ENCODE data around the gene SUCLG2.
"Not testable (repeated sequence)": the region's sequence is repeated elsewhere in the genome, so short reads cannot be mapped to it uniquely, and the experiment has no call there.

Gene SUCLG2

DNA sequence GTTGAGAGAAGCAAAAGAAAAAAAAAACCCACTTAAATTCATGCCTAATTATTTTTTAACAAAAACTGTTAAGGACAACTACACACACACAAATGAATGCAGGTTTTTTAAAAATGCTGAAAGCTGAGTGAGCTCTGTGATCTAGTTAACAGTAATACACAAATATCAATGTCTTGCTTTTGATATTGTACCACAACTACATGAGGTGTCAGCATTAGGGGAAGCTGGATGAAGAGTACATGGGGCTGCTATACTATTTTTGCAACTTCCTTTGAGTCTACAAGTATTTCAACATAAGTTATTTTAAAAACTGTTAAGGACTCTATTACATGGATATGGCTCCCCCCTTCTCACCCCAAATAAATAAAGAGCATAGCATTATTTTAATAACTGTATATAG, 44.7 kb downstream of the SUCLG2 start:
- DNase-seq (ENCODE audit: low spot score), result no peak

DNA sequence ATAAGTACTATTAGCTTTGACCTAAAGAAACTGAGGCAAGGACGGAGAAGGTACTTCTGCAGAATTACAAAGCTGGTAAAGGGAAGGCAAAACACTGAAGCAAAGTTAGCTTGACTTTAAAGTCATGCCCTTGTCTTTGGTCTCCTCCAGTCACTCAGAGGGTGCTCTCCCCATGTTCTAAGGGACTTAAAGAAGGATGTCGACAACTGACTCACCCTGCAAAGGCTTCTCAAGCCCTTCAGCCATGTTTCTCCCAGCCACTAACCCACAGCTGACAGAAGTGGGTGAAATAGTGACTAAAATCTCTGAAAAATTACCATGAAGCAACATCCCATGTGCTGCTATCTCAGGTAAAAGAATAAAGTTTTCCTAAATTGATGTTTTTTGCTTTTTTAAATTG, 46.4 kb downstream of the SUCLG2 start:
- DNase-seq (ENCODE audit: low spot score), result no peak

- no peak for DNase-seq (ENCODE audit: low spot score)
These were observed 49.0 kb downstream of the SUCLG2 start for GRCh38 chr3:67605377-67605776.

DNA sequence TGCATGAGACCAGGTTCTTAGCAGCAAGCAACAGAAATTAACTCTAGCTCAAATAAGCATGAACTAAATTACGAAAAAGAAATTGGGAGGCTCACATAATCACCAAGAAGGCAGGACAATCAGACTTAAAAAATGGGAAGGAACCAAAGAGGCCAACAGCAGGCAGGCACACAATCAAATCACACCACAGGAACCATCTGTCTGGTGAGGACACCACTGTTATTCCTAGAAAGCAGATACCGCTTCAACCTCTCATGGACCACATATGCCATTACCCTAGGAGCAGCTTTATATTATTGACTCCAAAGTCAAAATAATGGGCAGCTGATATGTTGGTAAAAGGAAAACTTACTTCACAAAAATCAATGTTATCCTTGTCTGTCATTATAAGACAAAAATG, 51.6 kb downstream of the SUCLG2 start:
- DNase-seq (ENCODE audit: low spot score), result no peak

DNA sequence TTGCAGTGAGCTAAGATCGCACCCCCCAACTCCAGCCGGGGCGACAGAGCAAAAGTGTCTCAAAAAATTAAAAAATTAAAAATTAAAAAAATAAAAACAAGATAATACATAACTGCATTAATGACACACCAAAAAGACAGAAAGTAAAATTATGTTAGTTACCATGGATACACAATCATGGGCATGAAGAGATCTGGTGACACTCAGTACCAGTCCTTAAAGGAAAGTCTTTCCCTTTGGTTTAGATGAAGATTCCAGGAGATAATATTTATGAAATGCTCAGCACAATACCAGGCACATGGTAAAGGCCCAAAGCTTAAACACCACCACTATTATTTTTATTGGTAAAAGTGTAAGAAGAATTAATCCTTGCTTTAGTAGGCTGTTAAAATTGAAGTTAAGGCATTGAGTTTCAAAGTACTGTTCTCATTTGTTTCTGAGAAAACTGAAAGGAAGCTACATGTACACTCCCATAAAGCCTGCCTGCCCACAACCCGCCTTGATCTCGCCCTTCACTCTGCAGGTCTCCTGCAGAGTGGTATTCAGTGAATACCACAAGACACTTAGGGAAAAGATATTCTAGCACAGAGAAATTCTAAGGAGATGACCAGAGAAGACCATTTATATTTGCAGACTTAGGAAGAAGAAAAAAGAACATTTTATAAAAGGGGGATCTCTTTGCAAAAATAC, 52.3 kb downstream of the SUCLG2 start:
- DNase-seq (ENCODE audit: low spot score), result no peak

DNA sequence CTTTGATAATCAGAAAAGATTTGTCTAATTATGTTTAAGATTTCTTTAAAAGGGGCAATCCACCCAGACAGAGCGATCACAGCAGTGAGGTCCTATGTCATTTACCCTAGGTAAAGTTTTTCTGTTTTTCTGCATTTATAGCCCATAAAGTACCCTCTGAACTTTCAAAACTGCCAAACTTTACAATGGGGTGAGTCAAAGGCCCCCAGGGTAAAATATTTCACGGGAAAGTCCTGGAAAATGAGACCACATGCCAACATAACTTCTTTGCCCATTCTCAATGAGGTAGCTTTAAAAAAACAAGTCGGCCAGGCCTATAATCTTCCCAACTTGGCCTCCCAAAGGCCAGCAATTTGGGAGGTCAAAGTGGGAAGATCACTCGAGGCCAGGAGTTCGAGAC, 53.0 kb downstream of the SUCLG2 start:
- peak; percentile 31 for DNase-seq (ENCODE audit: low spot score)

GRCh38 chr3:67599821-67600220, 54.6 kb downstream of the SUCLG2 start:
- no peak for DNase-seq (ENCODE audit: low spot score)

- no peak for DNase-seq (ENCODE audit: low spot score)
These were observed 55.4 kb downstream of the SUCLG2 start for GRCh38 chr3:67598814-67599556.

GRCh38 chr3:67595424-67595823, 59.0 kb downstream of the SUCLG2 start:
- DNase-seq (ENCODE audit: low spot score), result no peak

DNA sequence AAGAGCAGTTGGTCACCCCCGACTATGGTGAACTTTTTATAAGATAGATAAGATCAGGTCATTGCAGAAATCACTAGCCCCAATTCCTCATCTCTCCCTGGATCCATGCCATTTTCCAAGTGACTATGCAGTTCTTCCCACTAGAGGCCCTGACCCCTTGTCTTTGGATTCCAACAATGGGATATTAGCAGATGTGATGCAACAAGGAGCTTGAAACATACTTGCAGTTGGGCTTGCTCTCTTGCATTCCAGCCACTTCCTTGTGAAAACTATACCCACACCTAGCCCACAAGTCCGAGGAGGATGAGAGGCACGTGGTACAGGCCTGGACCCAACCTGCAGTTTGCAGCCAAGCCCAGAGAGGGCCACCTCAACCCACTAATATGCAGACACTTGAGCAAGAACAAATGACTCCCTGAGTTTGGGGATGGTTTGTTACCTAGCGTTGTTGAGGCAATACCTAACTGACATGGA, 60.6 kb downstream of the SUCLG2 start:
- DNase-seq (ENCODE audit: low spot score), result no peak

GRCh38 chr3:67592057-67592456, 62.4 kb downstream of the SUCLG2 start:
- DNase-seq (ENCODE audit: low spot score), result no peak

GRCh38 chr3:67587811-67588210, 66.6 kb downstream of the SUCLG2 start:
- DNase-seq (ENCODE audit: low spot score), result no peak

DNA sequence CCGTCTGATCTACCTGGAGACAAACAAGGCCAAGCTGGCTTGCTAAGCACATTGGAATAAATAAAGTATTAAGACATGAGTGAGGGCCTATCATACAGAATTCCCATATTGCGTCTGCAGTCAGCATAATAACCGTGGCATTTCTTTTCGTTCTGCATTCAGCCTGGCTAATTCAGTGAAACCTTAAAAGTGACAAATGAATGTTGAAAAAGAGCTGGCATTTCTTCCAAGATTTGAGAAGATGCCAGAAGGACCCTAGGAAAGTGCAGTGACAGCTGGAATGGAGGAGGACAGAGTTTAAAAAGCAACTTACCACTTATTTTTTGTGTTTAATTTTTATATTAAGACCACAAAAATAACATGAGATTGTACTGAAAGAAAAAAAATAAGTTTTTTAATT, 67.1 kb downstream of the SUCLG2 start:
- DNase-seq (ENCODE audit: low spot score), result no peak

DNA sequence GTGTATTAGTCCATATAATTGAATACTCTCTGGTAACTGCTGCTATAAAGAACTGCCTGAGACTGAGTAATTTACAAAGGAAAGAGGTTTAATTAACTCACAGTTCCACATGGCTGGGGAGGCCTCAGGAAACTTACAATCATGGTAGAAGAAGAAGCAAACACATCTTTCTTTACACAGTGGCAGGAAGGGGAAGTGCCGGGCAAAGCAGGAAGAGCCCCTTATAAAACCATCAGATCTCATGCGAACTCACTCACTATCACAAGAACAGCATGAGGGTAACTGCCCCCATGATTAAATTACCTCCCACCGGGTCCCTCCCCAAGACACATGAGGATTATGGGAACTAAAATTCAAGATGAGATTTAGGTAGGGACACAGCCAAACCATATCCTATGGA, 69.8 kb downstream of the SUCLG2 start:
- DNase-seq (ENCODE audit: low spot score), result not testable (repeated sequence)

GRCh38 chr3:67580430-67581000, 73.9 kb downstream of the SUCLG2 start:
- DNase-seq (ENCODE audit: low spot score), result no peak

DNA sequence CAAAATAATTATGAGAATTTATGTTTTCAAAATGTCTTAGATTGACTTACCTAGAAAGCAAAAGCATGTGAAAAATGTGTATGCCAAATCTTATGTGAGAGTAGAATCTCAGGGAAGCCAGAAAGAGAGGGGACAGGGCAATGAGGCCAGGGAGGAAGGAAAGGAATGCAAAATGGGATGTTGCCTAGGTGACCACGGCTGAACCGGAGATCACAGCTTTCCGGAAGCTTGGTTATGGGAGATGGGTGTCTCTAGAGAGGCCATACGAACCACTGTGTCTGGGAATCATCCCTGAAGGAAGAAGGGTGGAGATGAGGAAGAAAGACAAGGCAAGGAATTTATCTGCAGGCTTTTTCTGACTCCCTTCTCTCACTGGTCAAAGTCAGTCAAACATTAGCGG, 76.0 kb downstream of the SUCLG2 start:
- no peak for DNase-seq (ENCODE audit: low spot score)

DNA sequence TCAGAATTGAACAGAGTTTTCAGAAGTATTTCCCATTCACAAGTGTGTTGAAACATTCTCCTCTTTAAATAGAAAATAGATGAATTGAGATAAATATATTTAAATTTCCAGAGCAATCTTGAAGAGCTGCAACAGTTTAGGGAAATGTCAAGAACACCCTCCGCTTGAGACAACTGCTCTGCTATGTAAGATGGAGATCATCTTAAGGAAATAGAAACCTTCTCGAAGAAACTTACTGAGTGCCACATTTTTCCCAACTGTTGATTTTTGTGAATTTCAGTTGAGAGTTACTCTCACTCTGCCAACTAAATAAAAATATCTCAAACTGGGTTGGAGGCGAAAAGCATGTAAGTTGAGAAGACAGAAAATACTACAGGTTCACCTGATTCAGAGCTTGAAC, 78.0 kb downstream of the SUCLG2 start:
- no peak for DNase-seq (ENCODE audit: low spot score)

DNA sequence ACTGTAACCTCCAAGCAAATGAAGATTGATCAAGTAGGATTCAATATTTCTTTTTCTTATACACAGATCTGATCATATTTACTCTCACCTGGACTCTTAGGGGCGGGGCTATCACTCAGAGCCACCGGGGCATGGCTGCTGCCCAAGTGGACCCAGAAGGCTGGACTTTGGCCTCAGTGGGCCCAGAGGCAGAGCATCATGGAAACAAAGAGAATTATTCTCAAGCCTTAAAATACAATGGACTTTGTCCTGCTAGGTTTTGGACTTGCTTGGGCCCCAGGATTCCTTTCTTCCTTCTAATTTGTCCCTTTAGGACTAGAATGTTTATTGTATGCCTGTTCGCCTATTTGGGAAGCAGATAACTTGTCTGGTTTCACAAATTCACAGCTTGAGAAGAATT, 85.1 kb downstream of the SUCLG2 start:
- DNase-seq (ENCODE audit: low spot score), result no peak

- DNase-seq (ENCODE audit: low spot score), result no peak
These were observed 86.5 kb downstream of the SUCLG2 start for GRCh38 chr3:67567893-67568292.

DNA sequence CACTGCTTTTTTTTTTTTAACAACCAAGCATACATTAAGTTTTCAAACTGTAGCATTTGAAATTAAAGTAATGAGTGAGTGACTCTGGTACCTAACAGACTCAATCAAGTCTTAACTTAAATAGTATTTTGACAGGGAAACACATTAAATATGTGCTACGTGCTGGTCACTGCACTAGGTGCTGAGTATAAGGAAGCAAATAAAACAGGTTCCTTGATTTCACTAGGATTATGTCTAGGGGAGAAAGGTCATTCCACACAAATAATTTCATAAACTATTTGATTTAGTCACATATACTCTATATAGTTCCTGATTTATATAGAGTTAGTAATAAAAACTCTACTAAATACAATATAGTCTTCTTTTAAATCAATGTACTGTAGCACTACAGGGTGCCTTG, 89.4 kb downstream of the SUCLG2 start:
- no peak for DNase-seq (ENCODE audit: low spot score)

- no peak for DNase-seq (ENCODE audit: low spot score)
These were observed 90.4 kb downstream of the SUCLG2 start for GRCh38 chr3:67564008-67564407.

- DNase-seq (ENCODE audit: low spot score), result peak; percentile 52
These were observed 92.6 kb downstream of the SUCLG2 start for GRCh38 chr3:67561667-67562394.

DNA sequence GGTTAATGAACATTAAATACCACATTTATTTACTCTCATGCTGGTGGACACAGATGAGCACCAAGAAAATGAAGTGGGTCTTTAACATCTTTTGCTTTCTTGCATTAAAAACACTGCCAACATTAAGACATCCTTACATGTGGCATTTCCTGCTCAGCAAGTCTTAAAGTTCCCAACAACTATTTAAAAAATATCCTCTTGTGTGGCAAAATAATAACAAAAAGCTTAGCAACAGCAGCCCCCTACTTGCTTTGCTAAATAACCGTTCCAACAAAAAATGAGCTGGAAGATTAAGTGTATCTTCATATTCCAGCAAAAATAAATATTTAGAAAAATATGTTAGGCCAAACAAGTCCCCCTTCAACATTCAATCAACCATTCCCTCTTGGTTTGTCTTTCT, 93.1 kb downstream of the SUCLG2 start:
- DNase-seq (ENCODE audit: low spot score), result no peak

All from COLO829 (cell line).